Spleen (tissue), 11 donors: Measurements from ENCODE around the gene POLR3C. TPM values are rescaled to one million over a fixed set of nuclear protein-coding genes. Genes with fewer than 3 reads are reported as not detected.

Experiments used
- DNase-seq: peaks from one replicate; pipeline ENCODE4 v3.0.0-alpha.2; 2020
- H3K27ac ChIP-seq, 8 donors: fragments of 200-600 bp; sonication (generic) in 7 of 8; 1 replicate in 4 of 8; 2 replicates in 4 of 8; pipeline versions ENCODE4 v1.5.0 to v1.8.0; 2016 to 2021; ENCODE audit warnings: inconsistent platforms in 4 of 8, mild to moderate bottlenecking in 4 of 8, moderate library complexity in 1 of 8
- H3K27me3 ChIP-seq, 7 donors: fragments of 200-600 bp; sonication (generic) in 6 of 7; replicated peaks in 1 of 7; 1 replicate in 4 of 7; 2 replicates in 3 of 7; pipeline versions ENCODE4 v1.5.0 to v1.8.0; 2016 to 2021; ENCODE audit warnings: inconsistent platforms in 3 of 7, mild to moderate bottlenecking in 1 of 7
- H3K36me3 ChIP-seq, 6 donors: fragments of 200-600 bp; sonication (generic) in 5 of 6; 1 replicate in 4 of 6; 2 replicates in 2 of 6; pipeline versions ENCODE4 v1.5.0 to v1.8.0; 2016 to 2021; ENCODE audit warnings: inconsistent platforms in 2 of 6
- H3K4me1 ChIP-seq, 6 donors: fragments of 200-600 bp; sonication (generic) in 5 of 6; 1 replicate in 3 of 6; 2 replicates in 3 of 6; pipeline versions ENCODE4 v1.5.0 to v1.8.0; 2016 to 2021; ENCODE audit warnings: inconsistent platforms in 3 of 6
- H3K4me3 ChIP-seq, 8 donors: fragments of 200-600 bp; sonication (generic) in 7 of 8; 1 replicate in 4 of 8; 2 replicates in 4 of 8; pipeline versions ENCODE4 v1.5.0 to v1.8.0; 2016 to 2021; ENCODE audit warnings: inconsistent platforms in 4 of 8, mild to moderate bottlenecking in 4 of 8, moderate library complexity in 2 of 8
- H3K9me3 ChIP-seq, 8 donors: fragments of 200-600 bp; sonication (generic) in 7 of 8; 1 replicate in 4 of 8; 2 replicates in 4 of 8; pipeline versions ENCODE4 v1.5.0 to v1.8.0; 2016 to 2021; ENCODE audit warnings: inconsistent platforms in 4 of 8
- POLR2A ChIP-seq, 3 donors: fragments of 450-650 bp; IDR thresholded peaks; one replicate each; pipeline ENCODE4 v1.5.1; 2017; ENCODE audit warnings: antibody characterized with exemption in 3 of 3, mild to moderate bottlenecking in 1 of 3
- POLR2AphosphoS5 ChIP-seq, 3 donors: sonication (generic); formaldehyde crosslinking; IDR thresholded peaks; one replicate each; pipeline ENCODE4 v1.5.1; 2017; ENCODE audit warnings: antibody characterized with exemption in 3 of 3
- WGBS, 5 donors: extraction: QIAGEN DNeasy Blood & Tissue Kit in 3 of 5; methylation state at CpG; one replicate each; pipeline versions ENCODE4 v1.1.5 to v1.1.7; 2013 to 2018; 5-methylcytosine and 5-hydroxymethylcytosine counted together
- intact Hi-C: fragments of 100-400 bp; cut with DNase I; formaldehyde crosslinking; loops from one replicate; pipeline ENCODE4 v1.15.0; 2023; ENCODE audit warnings: low total_unique reads
- polyA plus RNA-seq, 3 donors: library from polyadenylated mRNA; stranded (reverse); fragments of 200-250 nt; gene quantifications; one replicate each; pipeline ENCODE4 v1.2.1, GENCODE V29; 2013
- total RNA-seq, 7 donors: library from RNA; depleted of rRNA in 3 of 7; stranded (reverse); fragments of >200 nt in 3 of 7; fragmentation: NEBNext Ultra II Directional in 4 of 7; extraction: Animal tissue kit (Norgen Biotek cat#: 25700) in 4 of 7; gene quantifications; one replicate each; pipeline versions ENCODE4 v1.1.0 to v1.2.1, GENCODE V29; 2016 to 2021
- TF ChIP-seq, protein P1 (sequence below), 11 experiments: fragments of 200-600 bp in 7 of 11; fragments of 450-650 bp in 4 of 11; sonication (generic) in 4 of 11; IDR thresholded peaks in 8 of 11; conservative IDR thresholded peaks in 3 of 11; 1 replicate in 7 of 11; 2 replicates in 4 of 11; pipeline versions ENCODE4 v1.4.0 to v1.8.0; 2016 to 2021; ENCODE audit warnings: antibody characterized with exemption in 11 of 11, inconsistent platforms in 4 of 11, mild to moderate bottlenecking in 1 of 11
- donor health status: healthy with polysubstance abuse.
- donor health status: DM: no; HTN: no; CAD: no; lungs with moderate emphysema.
- donor health status: DM: no; HTN: no; CAD: no.
- donor health status: Bipolar disorder and iron deficiency.
- donor health status: healthy.
- donor health status: DM: no; HTN: no; CAD: no.
- donor health status: DM: yes; HTN: yes; CAD: no.

POLR3C gene
- total and polyA plus RNA-seq, 10 donors, result 15.7 to 37.0 (median 29.8) TPM

DNA sequence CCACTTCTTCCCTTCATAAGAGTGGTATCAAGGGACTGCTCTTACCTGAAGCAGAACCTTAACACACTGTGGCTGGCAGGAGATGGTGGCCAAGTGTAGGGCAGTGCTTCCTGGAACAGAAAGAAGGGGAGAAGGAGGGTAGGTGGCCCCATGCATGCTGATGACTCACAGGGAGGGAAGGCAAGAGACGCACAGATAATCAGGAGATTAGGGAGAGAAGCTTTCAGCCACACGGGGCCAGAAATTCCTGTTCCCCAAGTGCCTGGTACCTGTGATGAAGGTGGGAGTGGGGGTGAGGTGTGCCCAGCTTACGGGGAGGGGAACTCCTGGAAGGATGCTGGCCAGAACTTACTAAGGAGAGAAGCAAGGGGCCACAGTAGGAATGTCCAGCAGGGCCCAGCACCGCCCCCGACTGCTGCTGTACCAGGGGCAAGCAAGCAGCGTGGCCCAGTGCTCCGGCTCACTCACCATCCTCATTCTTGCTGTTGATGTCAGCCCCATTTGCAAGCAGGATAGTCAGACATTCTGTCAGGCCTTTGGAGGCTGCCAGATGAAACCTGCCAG is 54.0 kb downstream of the POLR3C start:
- DNase-seq, result no peak
- Histone ChIP-seq H3K4me3 (no peak overlapping the region), H3K9me3 (no peaks in the 10 kb centered on the region), H3K27ac (no peak overlapping the region), H3K36me3 (no peaks in the 10 kb centered on the region), H3K4me1 (peaks cover 0 to 2% (median 0%) of the 10 kb centered on the region in 6 donors), H3K27me3 (peaks cover 0 to 10% (median 0%) of the 10 kb centered on the region in 7 donors)
- TF ChIP-seq, protein P1, sequence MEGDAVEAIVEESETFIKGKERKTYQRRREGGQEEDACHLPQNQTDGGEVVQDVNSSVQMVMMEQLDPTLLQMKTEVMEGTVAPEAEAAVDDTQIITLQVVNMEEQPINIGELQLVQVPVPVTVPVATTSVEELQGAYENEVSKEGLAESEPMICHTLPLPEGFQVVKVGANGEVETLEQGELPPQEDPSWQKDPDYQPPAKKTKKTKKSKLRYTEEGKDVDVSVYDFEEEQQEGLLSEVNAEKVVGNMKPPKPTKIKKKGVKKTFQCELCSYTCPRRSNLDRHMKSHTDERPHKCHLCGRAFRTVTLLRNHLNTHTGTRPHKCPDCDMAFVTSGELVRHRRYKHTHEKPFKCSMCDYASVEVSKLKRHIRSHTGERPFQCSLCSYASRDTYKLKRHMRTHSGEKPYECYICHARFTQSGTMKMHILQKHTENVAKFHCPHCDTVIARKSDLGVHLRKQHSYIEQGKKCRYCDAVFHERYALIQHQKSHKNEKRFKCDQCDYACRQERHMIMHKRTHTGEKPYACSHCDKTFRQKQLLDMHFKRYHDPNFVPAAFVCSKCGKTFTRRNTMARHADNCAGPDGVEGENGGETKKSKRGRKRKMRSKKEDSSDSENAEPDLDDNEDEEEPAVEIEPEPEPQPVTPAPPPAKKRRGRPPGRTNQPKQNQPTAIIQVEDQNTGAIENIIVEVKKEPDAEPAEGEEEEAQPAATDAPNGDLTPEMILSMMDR (IDR thresholded peaks at IDR 0.05 in 8 of 11, conservative IDR thresholded peaks at IDR 0.05 in 3 of 11), result no peak
- TF ChIP-seq POLR2AphosphoS5 (IDR thresholded peaks at IDR 0.05), result no peak
- no peak for TF ChIP-seq POLR2A (IDR thresholded peaks at IDR 0.05)
- intact Hi-C loops, result no loop called here
- 82 to 91% (median 89%) methylated on average over 7 of the region's 7 CpGs for WGBS, 5 donors

DNA sequence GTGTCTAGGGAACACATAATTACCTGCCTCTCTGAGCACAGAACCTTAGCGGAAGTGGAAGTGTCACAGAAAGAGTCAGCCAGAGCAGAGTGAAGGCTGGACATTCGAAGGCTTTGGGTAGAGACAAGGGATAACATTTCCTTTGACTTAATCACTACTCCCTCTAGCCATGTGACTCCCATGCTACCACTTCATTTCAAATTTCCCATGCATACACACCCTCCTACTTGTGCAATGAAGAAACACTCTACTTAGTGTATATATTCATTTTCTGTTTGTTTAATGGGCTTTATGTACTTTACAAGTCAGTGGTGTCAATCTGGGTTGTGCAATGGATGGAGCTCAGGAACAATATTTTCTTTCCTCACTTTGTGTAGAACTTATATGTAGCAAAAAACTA is 54.7 kb downstream of the POLR3C start:
- Histone ChIP-seq H3K4me3 (no peak overlapping the region), H3K9me3 (no peaks in the 10 kb centered on the region), H3K27me3 (peaks cover 0 to 13% (median 0%) of the 10 kb centered on the region in 7 donors), H3K27ac (no peak overlapping the region), H3K4me1 (no peaks in the 10 kb centered on the region), H3K36me3 (no peaks in the 10 kb centered on the region)
- intact Hi-C loops, result no loop called here
- 79 to 88% (median 85%) methylated on average over 2 of the region's 2 CpGs for WGBS, 5 donors
- no peak for DNase-seq
- no peak for TF ChIP-seq POLR2A (IDR thresholded peaks at IDR 0.05)
- TF ChIP-seq, protein P1 (IDR thresholded peaks at IDR 0.05 in 8 of 11, conservative IDR thresholded peaks at IDR 0.05 in 3 of 11), result no peak
- no peak for TF ChIP-seq POLR2AphosphoS5 (IDR thresholded peaks at IDR 0.05)

DNA sequence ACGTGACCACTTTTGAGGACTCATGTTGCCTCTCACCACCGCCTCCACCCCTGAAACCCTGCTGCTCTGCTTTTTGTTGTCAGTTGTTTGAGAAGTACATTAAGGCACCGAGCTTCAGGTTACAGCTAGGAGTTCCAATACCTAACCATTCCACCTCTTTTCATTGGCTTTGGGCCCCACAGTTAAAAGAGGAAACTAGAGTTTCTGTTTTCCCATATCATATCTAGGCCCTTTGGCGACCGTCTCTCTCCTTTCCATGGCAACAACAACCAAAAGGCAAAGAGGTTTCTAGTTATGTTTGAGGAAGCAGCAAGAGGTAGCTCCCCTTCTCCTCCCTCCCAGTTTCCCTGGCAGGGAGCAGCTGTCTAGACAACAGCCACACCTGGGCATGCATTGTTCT is 55.8 kb downstream of the POLR3C start:
- Histone ChIP-seq H3K27me3 (peaks cover 0 to 23% (median 0%) of the 10 kb centered on the region in 7 donors), H3K27ac (no peak overlapping the region), H3K9me3 (no peaks in the 10 kb centered on the region), H3K4me3 (no peak overlapping the region), H3K36me3 (no peaks in the 10 kb centered on the region), H3K4me1 (peaks cover 0 to 3% (median 0%) of the 10 kb centered on the region in 6 donors)
- intact Hi-C loops, result no loop called here
- no peak for DNase-seq
- WGBS, 5 donors, result 53 to 63% (median 60%) methylated on average over 5 of the region's 5 CpGs
- TF ChIP-seq POLR2A (IDR thresholded peaks at IDR 0.05) (no peak), POLR2AphosphoS5 (IDR thresholded peaks at IDR 0.05) (no peak)
- TF ChIP-seq, protein P1 (IDR thresholded peaks at IDR 0.05 in 8 of 11, conservative IDR thresholded peaks at IDR 0.05 in 3 of 11), result no peak

DNA sequence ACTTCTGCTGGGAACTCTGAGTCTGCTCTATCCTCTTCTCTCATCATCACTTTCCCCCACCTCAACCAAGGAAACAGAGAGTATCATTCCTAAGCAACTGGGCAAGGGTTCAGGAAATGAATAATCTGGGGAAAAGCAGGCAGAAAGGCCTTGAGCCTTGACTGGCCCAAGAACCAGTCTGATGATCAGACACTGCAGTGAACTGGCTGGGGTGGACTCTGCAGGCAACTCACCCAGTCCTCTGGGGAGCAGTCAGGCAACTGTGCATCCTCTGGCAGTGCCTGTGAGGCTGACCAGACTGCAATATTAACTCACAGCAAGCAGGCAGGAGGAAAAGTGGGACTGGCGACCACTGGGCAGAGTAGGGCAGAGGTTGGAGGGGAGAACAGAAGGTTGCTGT is 60.7 kb downstream of the POLR3C start:
- Histone ChIP-seq H3K27ac (no peak overlapping the region), H3K4me3 (no peak overlapping the region), H3K9me3 (no peaks in the 10 kb centered on the region), H3K27me3 (peaks cover 0 to 24% (median 0%) of the 10 kb centered on the region in 7 donors), H3K36me3 (no peaks in the 10 kb centered on the region), H3K4me1 (peaks cover 0 to 27% (median 15%) of the 10 kb centered on the region in 6 donors)
- intact Hi-C loops, result no loop called here
- TF ChIP-seq POLR2AphosphoS5 (IDR thresholded peaks at IDR 0.05) (no peak), POLR2A (IDR thresholded peaks at IDR 0.05) (no peak)
- TF ChIP-seq, protein P1 (IDR thresholded peaks at IDR 0.05 in 8 of 11, conservative IDR thresholded peaks at IDR 0.05 in 3 of 11), result no peak
- 75 to 96% (median 81%) methylated on average over 1 of the region's 1 CpG for WGBS, 5 donors
- DNase-seq, result no peak
